Hepatocyte (in vitro differentiated cells): ENCODE results near the gene NDUFV2.

Experiments
- CTCF ChIP-seq: fragments of 200-600 bp; sonication (generic); IDR thresholded peaks from 2 replicates; pipeline ENCODE4 v1.5.1; 2016; ENCODE audit warnings: antibody characterized with exemption, mild to moderate bottlenecking; ENCODE audit not compliant: poor library complexity
- EZH2 ChIP-seq: fragments of 200-600 bp; sonication (generic); IDR thresholded peaks from 2 replicates; pipeline ENCODE4 v1.6.1; 2016; ENCODE audit warnings: antibody characterized with exemption, mild to moderate bottlenecking, borderline replicate concordance

DNA sequence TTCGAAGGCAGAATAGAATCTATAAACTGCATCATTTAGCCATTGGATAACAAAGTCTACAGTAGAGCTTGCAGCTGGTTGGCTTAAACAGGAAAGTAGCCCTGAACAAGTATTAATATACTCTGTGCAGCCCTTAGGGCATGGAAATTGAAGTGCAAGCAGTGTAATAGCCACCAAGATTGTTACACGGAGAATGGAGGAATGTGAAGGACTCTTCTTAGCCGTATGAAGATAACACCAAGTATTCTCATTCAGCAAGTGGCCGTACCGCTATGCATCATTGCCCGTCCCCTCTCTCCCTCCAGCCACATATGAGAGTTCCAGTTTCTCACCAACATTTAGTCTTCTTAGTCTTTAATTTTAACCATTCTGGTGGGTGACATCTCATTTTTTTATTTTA lies 74.5 kb downstream of the NDUFV2 start:
- TF ChIP-seq CTCF (no peak), EZH2 (no peak)
